ENCODE results near the gene CLSTN3.
A peak's percentile ranks its signal among the peaks of the same experiment; 100 is the strongest.

DNA sequence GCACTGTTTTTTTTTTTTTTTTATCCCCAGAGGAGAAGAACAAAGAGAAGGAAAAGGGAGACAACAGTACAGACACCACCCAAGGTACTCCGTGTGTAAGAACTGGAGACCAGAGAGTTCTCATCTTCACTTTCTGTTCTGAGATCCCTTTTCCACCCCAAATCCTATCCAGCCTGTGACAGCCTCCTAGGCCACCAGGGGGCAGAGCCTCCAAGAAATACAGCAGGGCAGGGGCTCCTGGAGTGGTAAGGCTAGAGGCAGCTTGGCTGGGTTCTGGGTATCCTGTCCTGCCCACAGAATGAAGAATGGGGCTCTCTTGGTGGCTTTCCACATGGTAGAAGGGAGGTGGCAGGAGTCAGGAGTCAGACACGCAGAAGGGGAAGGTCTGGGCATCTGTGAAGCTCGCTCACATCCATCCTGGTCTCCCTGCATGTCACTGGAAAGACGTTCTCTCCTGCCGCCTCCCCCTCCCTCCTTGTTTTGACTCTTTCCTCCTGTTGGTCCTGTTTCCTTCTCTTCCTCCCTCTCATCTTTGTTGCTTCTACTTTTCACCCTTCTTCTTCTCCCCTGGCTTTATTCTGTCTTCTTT, 12.0 kb downstream of the CLSTN3 start:
- TF ChIP-seq, protein P1, sequence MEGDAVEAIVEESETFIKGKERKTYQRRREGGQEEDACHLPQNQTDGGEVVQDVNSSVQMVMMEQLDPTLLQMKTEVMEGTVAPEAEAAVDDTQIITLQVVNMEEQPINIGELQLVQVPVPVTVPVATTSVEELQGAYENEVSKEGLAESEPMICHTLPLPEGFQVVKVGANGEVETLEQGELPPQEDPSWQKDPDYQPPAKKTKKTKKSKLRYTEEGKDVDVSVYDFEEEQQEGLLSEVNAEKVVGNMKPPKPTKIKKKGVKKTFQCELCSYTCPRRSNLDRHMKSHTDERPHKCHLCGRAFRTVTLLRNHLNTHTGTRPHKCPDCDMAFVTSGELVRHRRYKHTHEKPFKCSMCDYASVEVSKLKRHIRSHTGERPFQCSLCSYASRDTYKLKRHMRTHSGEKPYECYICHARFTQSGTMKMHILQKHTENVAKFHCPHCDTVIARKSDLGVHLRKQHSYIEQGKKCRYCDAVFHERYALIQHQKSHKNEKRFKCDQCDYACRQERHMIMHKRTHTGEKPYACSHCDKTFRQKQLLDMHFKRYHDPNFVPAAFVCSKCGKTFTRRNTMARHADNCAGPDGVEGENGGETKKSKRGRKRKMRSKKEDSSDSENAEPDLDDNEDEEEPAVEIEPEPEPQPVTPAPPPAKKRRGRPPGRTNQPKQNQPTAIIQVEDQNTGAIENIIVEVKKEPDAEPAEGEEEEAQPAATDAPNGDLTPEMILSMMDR (IDR thresholded peaks at IDR 0.05) = peak in 3 of 4 experiments; percentile 12 to 46 (median 38)
- TF ChIP-seq POLR2A (IDR thresholded peaks at IDR 0.05) (no peak), EP300 (IDR thresholded peaks at IDR 0.05) (no peak), POLR2AphosphoS5 (IDR thresholded peaks at IDR 0.05) (no peak)
